DND-41 (cell line): Measurements from ENCODE around the gene MRPS14.

ENCODE experiments used
- CTCF ChIP-seq: IDR thresholded peaks from 2 replicates; pipeline ENCODE4 v1.5.1; 2012; ENCODE audit warnings: borderline replicate concordance, low read length, moderate library complexity, mild to moderate bottlenecking; ENCODE audit not compliant: poor library complexity, severe bottlenecking; ENCODE audit errors: extremely low read depth
- EZH2 ChIP-seq: IDR thresholded peaks from 3 replicates; pipeline ENCODE4 v1.6.1; 2012; ENCODE audit warnings: borderline replicate concordance, low read depth, mild to moderate bottlenecking, moderate library complexity, low read length, inconsistent platforms; ENCODE audit not compliant: severe bottlenecking

- no peak for TF ChIP-seq CTCF
- TF ChIP-seq EZH2: no peak
Measured at GRCh38 chr1:175003521-175003920, 19.7 kb downstream of the MRPS14 start.
